Mesenchymal stem cell (in vitro differentiated cells and primary cell): ENCODE results near the gene INPP5E.

Experiments
- DNase-seq: peaks from one replicate; pipeline ENCODE4 v3.0.0-alpha.2; 2013
- H2AFZ ChIP-seq: one replicate; pipeline ENCODE4 v1.6.1; 2013; ENCODE audit warnings: low read depth, mild to moderate bottlenecking, control low read depth, inconsistent platforms, low read length, moderate library complexity
- H2AK5ac ChIP-seq: 2 replicates; pipeline ENCODE4 v1.6.1; 2013; ENCODE audit warnings: low read length, moderate library complexity, mild to moderate bottlenecking, inconsistent platforms; ENCODE audit not compliant: severe bottlenecking
- H2BK120ac ChIP-seq: one replicate; pipeline ENCODE4 v1.6.1; 2013; ENCODE audit warnings: low read depth, mild to moderate bottlenecking, inconsistent platforms, low read length, moderate library complexity
- H2BK12ac ChIP-seq, 2 experiments: one replicate each; pipeline ENCODE4 v1.6.1; 2013; ENCODE audit warnings: inconsistent platforms in 2 of 2, low read length in 2 of 2, mild to moderate bottlenecking in 2 of 2, moderate library complexity in 2 of 2, control low read depth in 1 of 2
- H2BK15ac ChIP-seq: one replicate; pipeline ENCODE4 v1.6.1; 2013; ENCODE audit warnings: mild to moderate bottlenecking, low read depth, inconsistent platforms; ENCODE audit not compliant: poor library complexity, severe bottlenecking
- H2BK5ac ChIP-seq: 2 replicates; pipeline ENCODE4 v1.6.1; 2013; ENCODE audit warnings: low read depth, mild to moderate bottlenecking, low read length, control low read depth, inconsistent platforms; ENCODE audit not compliant: poor library complexity, severe bottlenecking
- H3K14ac ChIP-seq, 2 experiments: one replicate each; pipeline ENCODE4 v1.6.1; 2013; ENCODE audit warnings: inconsistent platforms in 2 of 2, low read length in 2 of 2, control low read depth in 1 of 2, mild to moderate bottlenecking in 1 of 2, moderate library complexity in 1 of 2
- H3K18ac ChIP-seq, 2 experiments: one replicate each; pipeline ENCODE4 v1.6.1; 2013; ENCODE audit warnings: inconsistent platforms in 2 of 2, low read length in 2 of 2, control low read depth in 1 of 2, low read depth in 1 of 2, mild to moderate bottlenecking in 1 of 2
- H3K23ac ChIP-seq, 2 experiments: one replicate each; pipeline ENCODE4 v1.6.1; 2013; ENCODE audit warnings: inconsistent platforms in 2 of 2, low read length in 2 of 2, mild to moderate bottlenecking in 2 of 2, moderate library complexity in 2 of 2, control low read depth in 1 of 2
- H3K27ac ChIP-seq: 2 replicates; pipeline ENCODE4 v1.5.1; 2013; ENCODE audit warnings: mild to moderate bottlenecking, moderate library complexity, low read length, control low read depth, inconsistent platforms; ENCODE audit not compliant: poor library complexity, severe bottlenecking
- H3K27me3 ChIP-seq, 2 experiments: 2 replicates each; pipeline versions ENCODE4 v1.6.1 to v1.7.0; 2013; ENCODE audit warnings: low read length in 2 of 2, mild to moderate bottlenecking in 2 of 2, moderate library complexity in 2 of 2, control low read depth in 1 of 2, inconsistent platforms in 1 of 2; ENCODE audit not compliant: control insufficient read depth in 1 of 2, insufficient read depth in 1 of 2
- H3K36me3 ChIP-seq, 2 experiments: 2 replicates each; pipeline versions ENCODE4 v1.6.1 to v1.7.0; 2013; ENCODE audit warnings: low read length in 2 of 2, control low read depth in 1 of 2, inconsistent platforms in 1 of 2, low read depth in 1 of 2, mild to moderate bottlenecking in 1 of 2; ENCODE audit not compliant: insufficient read depth in 2 of 2, control insufficient read depth in 1 of 2
- H3K4ac ChIP-seq, 2 experiments: one replicate each; pipeline ENCODE4 v1.6.1; 2013; ENCODE audit warnings: inconsistent platforms in 2 of 2, low read length in 2 of 2, mild to moderate bottlenecking in 2 of 2, moderate library complexity in 2 of 2, control low read depth in 1 of 2, low read depth in 1 of 2
- H3K4me1 ChIP-seq: 2 replicates; pipeline ENCODE4 v1.6.1; 2013; ENCODE audit warnings: low read depth, low read length, control low read depth; ENCODE audit not compliant: control insufficient read depth, insufficient read depth
- H3K4me2 ChIP-seq: 2 replicates; pipeline ENCODE4 v1.6.1; 2013; ENCODE audit warnings: low read length, mild to moderate bottlenecking, inconsistent platforms; ENCODE audit not compliant: poor library complexity, severe bottlenecking
- H3K4me3 ChIP-seq, 2 experiments: 2 replicates each; pipeline versions ENCODE4 v1.5.1 to v1.7.0; 2013; ENCODE audit warnings: low read length in 2 of 2, mild to moderate bottlenecking in 2 of 2, control low read depth in 1 of 2, low read depth in 1 of 2; ENCODE audit not compliant: insufficient read depth in 1 of 2
- H3K79me1 ChIP-seq: replicated peaks from 2 replicates; pipeline ENCODE4 v1.6.1; 2013; ENCODE audit warnings: mild to moderate bottlenecking, control low read depth, low read length, inconsistent platforms; ENCODE audit not compliant: poor library complexity, severe bottlenecking
- H3K9ac ChIP-seq: 2 replicates; pipeline ENCODE4 v1.7.0; 2013; ENCODE audit warnings: mild to moderate bottlenecking, low read length, moderate library complexity
- H3K9me3 ChIP-seq: 2 replicates; pipeline ENCODE4 v1.7.0; 2013; ENCODE audit warnings: mild to moderate bottlenecking, low read length; ENCODE audit not compliant: control insufficient read depth
- H4K8ac ChIP-seq: one replicate; pipeline ENCODE4 v1.6.1; 2013; ENCODE audit warnings: inconsistent platforms, mild to moderate bottlenecking, low read length, moderate library complexity
- H4K91ac ChIP-seq: one replicate; pipeline ENCODE4 v1.6.1; 2013; ENCODE audit warnings: mild to moderate bottlenecking, low read length, inconsistent platforms
- WGBS: methylation state at CpG from one replicate; pipeline ENCODE4 v1.1.7; 2013; ENCODE audit warnings: mixed read lengths; 5-methylcytosine and 5-hydroxymethylcytosine counted together

INPP5E gene

GRCh38 chr9:136451221-136451877, 11.7 kb upstream of the INPP5E start:
- Histone ChIP-seq H2BK15ac (no peak overlapping the region), H3K23ac (no peak overlapping the region), H2BK5ac (no peak overlapping the region), H2BK120ac (no peak overlapping the region), H3K9ac (no peak overlapping the region), H4K91ac (no peak overlapping the region), H3K27ac (no peak overlapping the region), H3K4ac (no peak overlapping the region), H3K36me3 (peaks cover 79 to 88% of the 10 kb centered on the region in 2 experiments), H2BK12ac (no peak overlapping the region), H3K27me3 (no peaks in the 10 kb centered on the region), H3K9me3 (no peaks in the 10 kb centered on the region), H3K18ac (no peak overlapping the region), H2AFZ (no peak overlapping the region), H2AK5ac (no peak overlapping the region), H3K79me1 (peaks cover 49% of the 10 kb centered on the region), H3K4me1 (no peaks in the 10 kb centered on the region), H4K8ac (no peak overlapping the region), H3K4me2 (no peak overlapping the region), H3K14ac (no peak overlapping the region), H3K4me3 (no peak overlapping the region)
- WGBS: 93% methylated on average over 25 of the region's 26 CpGs
- no peak for DNase-seq

- Histone ChIP-seq H3K4ac (no peak overlapping the region), H3K23ac (no peak overlapping the region), H4K91ac (no peak overlapping the region), H3K9me3 (no peaks in the 10 kb centered on the region), H2BK12ac (no peak overlapping the region), H3K14ac (no peak overlapping the region), H2BK15ac (no peak overlapping the region), H3K27me3 (no peaks in the 10 kb centered on the region), H2AK5ac (no peak overlapping the region), H3K18ac (no peak overlapping the region), H2AFZ (no peak overlapping the region), H3K4me1 (no peaks in the 10 kb centered on the region), H3K9ac (no peak overlapping the region), H4K8ac (no peak overlapping the region), H3K4me2 (no peak overlapping the region), H3K4me3 (no peak overlapping the region), H3K27ac (no peak overlapping the region), H3K36me3 (peaks cover 77 to 87% of the 10 kb centered on the region in 2 experiments), H2BK5ac (no peak overlapping the region), H3K79me1 (peaks cover 42% of the 10 kb centered on the region), H2BK120ac (no peak overlapping the region)
- DNase-seq: no peak
- 87% methylated on average over 3 of the region's 3 CpGs for WGBS
Measured at GRCh38 chr9:136448655-136449054, 9.0 kb upstream of the INPP5E start.

- peaks cover 45% of the 10 kb centered on the region for H3K79me1 ChIP-seq
- no peak overlapping the region for H2AK5ac ChIP-seq
- no peak overlapping the region for H4K8ac ChIP-seq
- H3K36me3 ChIP-seq: peaks cover 86 to 93% of the 10 kb centered on the region in 2 experiments
- H3K23ac ChIP-seq: no peak overlapping the region
- H2AFZ ChIP-seq: no peak overlapping the region
- no peak overlapping the region for H3K14ac ChIP-seq
- H2BK5ac ChIP-seq: no peak overlapping the region
- H3K4me3 ChIP-seq: no peak overlapping the region
- no peak overlapping the region for H3K9ac ChIP-seq
- H2BK15ac ChIP-seq: no peak overlapping the region
- H4K91ac ChIP-seq: no peak overlapping the region
- DNase-seq: no peak
- 97% methylated on average over 27 of the region's 27 CpGs for WGBS
- H3K4me1 ChIP-seq: peaks cover 3% of the 10 kb centered on the region
- no peak overlapping the region for H3K27ac ChIP-seq
- no peaks in the 10 kb centered on the region for H3K27me3 ChIP-seq
- H2BK120ac ChIP-seq: no peak overlapping the region
- H3K18ac ChIP-seq: no peak overlapping the region
- no peak overlapping the region for H3K4ac ChIP-seq
- no peaks in the 10 kb centered on the region for H3K9me3 ChIP-seq
- H2BK12ac ChIP-seq: no peak overlapping the region
- no peak overlapping the region for H3K4me2 ChIP-seq
Measured at GRCh38 chr9:136447173-136447778, 7.6 kb upstream of the INPP5E start.

- H2BK15ac ChIP-seq: no peak overlapping the region
- no peak overlapping the region for H2AK5ac ChIP-seq
- no peaks in the 10 kb centered on the region for H3K27me3 ChIP-seq
- H2AFZ ChIP-seq: no peak overlapping the region
- H3K4me3 ChIP-seq: no peak overlapping the region
- H3K27ac ChIP-seq: no peak overlapping the region
- H3K9me3 ChIP-seq: no peaks in the 10 kb centered on the region
- 92% methylated on average over 7 of the region's 7 CpGs for WGBS
- no peak overlapping the region for H2BK120ac ChIP-seq
- H3K23ac ChIP-seq: no peak overlapping the region
- no peak overlapping the region for H2BK12ac ChIP-seq
- H4K91ac ChIP-seq: no peak overlapping the region
- H3K14ac ChIP-seq: no peak overlapping the region
- no peak for DNase-seq
- no peak overlapping the region for H3K4me2 ChIP-seq
- peaks cover 37% of the 10 kb centered on the region for H3K79me1 ChIP-seq
- peaks cover 91 to 96% of the 10 kb centered on the region in 2 experiments for H3K36me3 ChIP-seq
- no peak overlapping the region for H3K18ac ChIP-seq
- H3K4ac ChIP-seq: no peak overlapping the region
- no peak overlapping the region for H4K8ac ChIP-seq
- peaks cover 15% of the 10 kb centered on the region for H3K4me1 ChIP-seq
- H2BK5ac ChIP-seq: no peak overlapping the region
- no peak overlapping the region for H3K9ac ChIP-seq
Measured at GRCh38 chr9:136445799-136446198, 6.2 kb upstream of the INPP5E start.
